NCI-H446 treated with DMSO at 0.1 percent for 48 hours (cell line): ENCODE measurements around the gene MCC.
A peak's percentile ranks its signal among the peaks of the same experiment; 100 is the strongest.

Experiments
- DNase-seq: peaks from one replicate; lab custom pipeline; 2025; lab: John Stamatoyannopoulos, UW

MCC gene

DNA sequence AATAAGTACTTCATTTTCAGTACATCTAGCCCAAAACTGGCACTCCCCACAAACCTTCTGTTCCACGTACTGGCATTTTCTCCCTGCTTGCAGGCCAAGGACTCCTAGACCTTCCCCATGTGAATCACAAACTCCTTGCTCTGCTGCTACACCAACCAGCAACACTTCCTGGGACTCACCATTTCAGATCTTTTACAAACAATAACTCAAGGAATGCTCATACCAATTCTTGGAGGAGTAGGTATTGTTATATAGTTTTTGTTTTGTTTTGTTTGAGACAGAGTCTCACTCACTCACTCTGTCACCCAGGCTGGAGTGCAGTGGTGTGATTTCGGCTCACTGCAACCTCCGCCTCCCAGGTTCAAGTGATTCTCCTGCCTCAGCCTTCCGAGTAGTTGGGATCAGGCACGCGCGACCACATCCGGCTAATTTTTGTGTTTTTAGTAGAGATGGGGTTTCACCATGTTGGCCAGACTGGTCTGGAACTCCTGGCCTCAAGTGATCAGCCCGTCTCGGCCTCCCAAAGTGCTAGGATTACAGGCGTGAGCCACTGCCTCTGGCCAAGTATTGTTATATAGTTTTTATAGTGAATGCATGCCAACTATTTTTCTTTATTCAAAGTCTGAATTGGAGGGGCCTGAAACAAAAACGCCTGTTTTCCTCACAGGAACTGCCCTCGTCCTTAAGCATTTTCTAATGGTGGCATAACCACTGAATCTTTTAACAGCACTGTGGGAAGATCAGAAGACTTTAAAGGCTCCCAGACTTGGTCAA is 264.2 kb downstream of the MCC start:
- DNase-seq: no peak

DNA sequence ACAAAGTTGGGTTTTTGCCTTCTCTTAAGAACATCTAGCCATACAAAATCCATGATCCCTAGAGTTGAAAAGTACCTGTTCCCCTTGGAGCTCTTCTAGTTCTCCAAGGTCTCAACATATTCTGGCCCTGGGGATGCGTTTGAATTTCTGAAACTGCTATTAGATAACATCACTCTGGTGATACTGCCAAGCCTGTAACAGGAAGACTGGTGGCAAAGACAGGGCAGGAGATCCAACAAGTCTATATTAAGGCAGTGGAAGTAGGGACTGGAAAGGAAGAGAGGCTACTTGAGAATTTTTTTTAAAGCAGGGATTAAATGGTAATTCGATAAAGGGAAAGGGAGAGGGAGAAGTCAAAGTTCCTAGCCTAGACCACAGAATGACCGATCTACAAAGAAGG is 264.9 kb downstream of the MCC start:
- DNase-seq: no peak

DNA sequence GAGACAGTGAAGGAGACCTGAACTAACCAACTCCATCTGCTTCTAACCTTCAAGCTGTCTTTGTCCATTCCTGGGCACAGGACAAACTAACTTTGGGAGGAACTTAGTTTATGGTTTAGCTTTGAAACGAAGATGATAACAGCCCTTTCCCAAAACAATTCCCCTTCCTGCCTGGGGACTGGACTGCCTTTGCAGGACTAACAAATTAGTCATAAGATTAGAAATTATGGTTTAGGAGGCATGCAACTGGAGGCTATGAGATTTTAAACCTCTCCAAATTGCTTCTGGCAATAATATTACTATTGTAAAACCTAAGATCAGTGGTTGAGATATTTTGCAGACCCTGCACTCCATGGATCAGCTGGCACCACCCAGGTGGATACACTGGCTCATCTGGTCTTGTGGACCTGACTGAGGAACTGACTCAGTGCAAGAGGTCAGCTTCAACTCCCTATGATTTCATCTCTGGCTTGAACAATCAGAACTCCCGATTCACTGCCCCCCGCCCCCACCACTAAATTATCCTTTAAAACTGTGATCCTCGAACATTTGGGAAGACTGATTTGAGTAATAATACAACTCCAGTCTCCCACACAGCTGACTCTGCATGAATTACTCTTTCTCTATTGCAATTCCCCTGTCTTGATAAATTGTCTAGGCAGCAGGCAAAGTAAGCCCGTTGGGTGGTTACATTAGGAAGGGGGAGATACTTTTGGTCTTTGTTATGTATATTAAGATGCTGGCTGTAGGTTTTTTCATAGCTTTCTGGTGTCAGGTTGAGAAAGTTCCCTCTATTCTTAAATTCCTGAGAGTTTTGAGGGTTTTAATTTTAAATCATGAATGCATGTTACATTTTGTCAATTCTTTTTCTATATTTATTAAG is 266.7 kb downstream of the MCC start:
- DNase-seq: no peak

DNA sequence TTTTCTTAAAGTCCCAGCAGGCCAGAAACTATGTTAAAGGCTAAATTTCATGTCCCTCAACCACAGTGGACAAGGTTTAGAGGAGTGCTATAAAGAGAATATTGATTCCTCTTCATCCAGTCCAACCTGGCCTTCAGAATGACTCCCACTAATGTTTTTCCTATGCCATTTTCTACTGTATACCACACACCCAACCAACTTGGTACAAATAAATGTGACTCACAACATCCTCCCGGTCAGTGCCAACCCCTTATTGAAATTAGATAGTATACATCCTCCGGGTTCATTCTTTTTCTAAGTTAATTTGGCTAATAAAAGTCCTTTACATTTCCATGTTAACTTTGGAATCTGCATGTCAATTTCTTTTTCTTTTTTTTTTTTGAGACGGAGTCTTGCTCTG is 268.6 kb downstream of the MCC start:
- no peak for DNase-seq

DNA sequence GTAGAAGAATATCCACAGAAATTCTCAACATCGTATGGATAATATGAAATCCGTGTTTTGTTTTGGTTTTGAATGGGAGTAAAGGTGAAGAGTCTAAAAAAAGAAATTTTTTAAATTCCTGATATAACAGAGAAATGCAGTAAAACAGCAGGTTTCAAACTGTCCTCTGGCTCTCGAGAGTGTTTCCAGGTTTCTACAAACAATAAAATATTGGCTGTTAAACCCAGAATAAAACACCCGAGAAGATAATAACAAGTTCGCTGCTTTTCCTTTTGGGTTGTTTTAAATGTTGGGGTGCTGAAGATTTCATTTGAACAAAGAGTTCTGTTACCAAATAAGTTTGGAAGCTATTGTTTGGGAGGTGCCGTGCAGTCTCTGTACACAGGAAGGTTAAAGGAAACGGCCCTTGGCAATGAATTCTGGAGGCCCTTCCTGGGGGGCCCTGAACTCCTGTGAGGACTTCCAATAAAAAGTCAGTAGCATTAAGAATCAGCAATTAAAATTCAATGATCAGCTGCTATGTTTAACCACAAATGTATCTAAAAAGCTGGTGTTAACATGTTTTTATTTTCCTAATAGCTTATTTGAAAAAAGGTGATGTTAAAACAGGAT is 269.2 kb downstream of the MCC start:
- no peak for DNase-seq

DNA sequence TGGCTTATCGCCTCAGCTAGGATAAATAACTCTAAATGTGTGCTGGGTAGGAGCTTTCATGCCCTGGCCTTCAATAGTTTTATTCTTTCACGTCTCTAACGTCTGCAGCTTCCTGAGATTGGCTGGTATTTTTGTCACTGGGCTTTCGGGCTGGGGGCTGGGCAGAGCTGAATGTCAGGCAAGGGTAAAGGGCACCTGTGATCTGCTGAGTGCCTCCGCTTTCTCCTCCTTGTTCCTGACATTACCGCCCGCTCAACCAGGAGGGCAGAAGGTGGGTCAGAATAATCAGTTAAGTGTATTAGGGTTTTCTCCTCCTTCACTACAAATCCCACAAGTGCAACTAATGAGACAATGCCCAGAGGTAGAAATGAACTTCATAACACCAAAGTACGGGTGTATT is 270.1 kb downstream of the MCC start:
- DNase-seq: no peak

DNA sequence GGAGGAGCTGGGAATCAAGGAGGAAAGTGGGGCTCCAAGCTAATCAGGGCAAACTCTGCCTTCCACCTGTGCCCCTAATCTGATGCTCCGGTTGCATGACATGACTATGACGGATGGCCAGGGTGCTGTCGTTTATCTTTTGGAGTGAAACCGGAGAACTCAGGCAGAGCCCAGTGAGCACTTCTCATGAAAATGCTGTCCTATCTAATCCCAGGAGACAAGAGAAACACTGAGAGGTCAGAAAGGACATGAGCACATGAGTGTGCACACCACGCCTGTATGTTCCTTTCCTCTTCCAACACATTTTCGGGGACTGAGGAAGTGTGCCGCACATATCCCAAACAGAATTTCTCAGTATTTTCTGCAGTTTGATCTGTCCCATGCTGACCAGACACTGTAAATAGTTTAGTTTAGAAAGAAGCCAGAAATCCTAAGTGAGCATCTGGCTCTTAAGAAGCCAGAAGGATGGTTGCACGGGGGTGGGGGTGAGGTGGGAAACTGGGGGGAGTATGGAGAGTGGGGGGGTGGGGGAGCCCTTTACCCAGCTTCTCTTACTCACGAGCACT is 270.6 kb downstream of the MCC start:
- no peak for DNase-seq

DNA sequence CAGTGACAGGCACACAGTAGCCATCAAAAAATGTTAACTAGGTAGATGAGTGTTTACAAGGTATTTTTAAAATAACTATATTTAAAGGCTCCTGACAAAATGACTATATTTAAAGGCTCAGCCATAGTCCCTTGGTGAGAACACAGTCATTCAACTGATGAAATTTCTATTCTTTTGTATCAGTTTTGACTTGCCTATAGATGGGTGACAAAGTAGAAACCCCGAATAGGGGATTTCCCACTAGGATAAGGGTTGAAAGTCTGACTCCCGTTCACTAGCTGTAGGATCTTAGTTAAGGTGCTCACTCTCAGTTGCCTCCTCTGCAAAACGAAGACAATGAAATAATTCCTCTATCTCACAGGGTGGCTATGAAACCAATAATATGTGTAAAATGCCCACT is 271.7 kb downstream of the MCC start:
- DNase-seq: no peak

DNA sequence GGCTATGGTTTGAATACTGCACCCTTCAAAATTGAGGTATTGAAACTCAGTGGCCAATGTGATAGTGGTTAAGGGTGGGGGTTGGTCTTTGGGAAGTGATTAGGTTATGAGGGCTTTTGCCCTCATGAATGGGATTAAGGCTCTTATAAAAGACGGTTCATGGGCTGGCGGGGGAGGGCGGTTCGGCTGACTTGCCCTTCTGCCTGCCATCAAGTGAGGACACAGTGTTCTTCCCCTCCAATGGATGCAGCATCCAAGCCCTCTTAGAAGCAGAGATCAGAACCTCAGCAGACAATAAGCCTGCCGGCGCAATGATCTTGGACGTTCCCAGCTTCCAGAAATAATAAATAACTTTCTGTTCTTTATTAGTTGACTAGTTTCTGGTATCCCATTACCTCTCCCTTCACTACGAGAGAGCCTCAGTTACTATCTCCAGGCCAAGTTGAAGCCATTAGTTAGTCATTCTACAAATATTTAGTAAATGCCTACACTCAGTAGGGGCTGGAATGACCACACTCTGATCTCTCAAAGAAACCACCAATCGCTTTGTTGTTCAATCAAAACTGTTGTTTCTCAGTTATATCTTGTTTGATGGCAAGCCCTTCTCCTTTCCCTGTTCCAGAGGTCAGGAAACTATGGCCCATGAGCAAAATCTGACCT is 272.7 kb downstream of the MCC start:
- no peak for DNase-seq

DNA sequence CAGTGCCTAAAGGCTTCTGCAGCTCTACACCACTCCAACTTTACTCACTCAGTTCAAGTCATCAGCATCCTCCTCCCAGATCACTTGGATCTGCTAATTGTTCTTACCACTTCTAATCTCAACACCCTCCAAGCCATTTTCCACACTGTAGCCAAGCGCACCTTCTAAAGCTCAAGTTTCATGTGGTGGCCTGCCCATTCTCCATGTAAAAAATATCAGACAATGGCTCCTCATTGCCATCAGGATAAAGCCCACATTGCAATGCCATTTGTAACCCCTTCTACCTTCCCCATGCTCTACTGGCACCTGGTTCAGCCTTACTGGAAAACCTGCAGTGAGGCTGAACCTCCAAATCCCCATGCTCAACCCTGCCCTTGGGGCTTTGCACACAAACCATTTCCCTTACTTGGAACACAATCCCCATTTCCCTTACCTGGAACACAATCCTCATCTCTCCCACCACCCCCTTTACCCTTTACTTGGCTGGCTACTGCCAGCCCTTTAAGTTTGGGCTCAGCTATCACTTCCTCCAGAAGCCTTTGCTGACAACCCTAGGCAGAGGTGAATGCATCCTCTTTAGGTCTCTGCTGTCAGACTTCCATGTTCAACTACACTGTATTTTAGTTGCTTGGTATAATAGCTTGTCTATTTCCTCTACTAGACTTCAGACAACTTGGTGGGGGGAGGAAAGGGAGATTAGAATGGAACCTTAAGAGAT is 273.5 kb downstream of the MCC start:
- DNase-seq: no peak

DNA sequence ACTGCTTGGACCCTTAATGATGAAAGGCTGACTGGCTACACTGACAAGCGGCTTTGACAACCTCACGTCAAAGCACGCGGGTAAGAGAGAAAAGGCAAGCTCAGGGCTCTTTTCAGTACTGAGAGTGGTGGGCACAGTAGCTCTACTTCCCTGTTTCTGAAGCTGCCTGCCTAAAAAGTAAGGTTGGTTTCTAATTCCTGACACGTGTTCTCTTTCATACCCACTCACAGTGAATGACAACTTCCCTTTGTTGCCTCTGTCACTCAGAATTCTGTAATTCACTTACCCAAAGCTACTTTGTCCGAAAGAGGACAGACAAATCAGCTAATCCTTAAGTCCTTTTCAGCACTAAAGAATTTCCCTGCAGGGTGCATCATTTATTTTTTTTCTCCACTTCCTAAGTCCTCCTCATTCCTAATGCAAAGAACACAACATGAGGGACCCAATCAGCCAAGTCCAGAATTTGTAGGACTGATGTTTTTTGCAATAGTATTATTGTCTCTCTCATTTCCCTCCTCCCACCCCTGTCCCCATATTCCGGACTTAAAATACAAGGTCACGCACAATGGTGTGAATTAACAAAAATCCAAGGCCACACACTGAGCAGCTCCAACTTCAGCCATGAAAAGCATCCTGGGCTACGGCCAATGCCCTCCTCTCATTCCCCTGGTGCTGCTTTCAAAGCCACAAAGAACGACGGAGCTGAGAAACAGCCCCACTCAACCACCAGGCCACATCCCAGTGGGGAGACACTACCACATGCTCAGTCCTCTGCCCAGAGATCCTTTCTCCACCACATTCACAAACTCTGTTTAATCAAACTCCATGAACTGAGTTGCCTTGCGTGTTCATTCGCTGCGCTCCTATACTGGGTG is 274.5 kb downstream of the MCC start:
- no peak for DNase-seq

DNA sequence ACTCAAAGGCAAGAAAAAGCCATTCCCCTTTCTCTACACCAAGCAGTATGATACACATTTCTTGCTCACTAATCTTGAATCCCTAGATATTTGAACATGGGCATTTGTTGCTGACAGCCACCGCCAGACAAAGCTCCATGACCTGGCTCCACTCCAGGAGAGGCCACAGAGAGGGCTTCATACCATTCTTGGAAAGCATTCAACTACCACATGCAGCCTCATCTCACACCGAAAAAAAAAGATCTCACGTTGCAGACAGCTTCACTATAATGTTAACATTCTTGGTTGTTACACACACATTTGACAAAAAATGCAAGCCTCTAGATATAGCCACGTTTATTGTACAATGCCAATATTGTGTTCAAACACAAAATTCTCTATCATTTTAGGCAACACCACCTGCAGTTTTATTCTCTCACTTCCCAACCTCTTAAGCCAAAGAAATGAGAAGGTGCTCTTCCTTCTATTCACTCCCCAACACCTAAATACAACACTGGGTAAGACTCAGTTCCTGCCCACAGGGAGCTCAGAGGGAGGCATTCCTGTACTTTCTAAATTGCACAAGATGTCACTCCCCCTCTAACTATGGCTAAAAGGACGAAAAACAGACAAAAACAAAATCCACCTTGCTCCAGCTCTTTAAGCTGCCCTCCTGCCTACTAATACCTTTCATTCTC is 275.9 kb downstream of the MCC start:
- DNase-seq: peak; percentile 77

DNA sequence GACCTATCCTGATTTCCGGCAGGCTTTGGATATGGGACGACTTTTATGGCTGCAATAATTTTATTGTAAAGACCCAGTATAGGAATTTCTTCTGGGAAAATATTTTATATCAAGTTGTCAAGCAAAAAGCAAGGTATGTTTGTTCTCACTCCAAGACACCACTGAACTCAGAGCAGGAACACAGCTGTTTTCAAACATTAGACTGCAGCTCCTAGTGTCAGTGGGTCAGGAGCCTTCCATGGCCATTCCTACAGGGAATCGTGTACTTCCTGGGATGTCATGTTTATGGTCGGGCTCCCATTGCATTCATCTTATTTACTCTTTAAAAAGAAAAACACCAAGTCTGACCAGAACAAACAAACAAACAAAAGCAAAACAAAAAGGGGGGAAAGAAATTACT is 278.8 kb downstream of the MCC start:
- no peak for DNase-seq

DNA sequence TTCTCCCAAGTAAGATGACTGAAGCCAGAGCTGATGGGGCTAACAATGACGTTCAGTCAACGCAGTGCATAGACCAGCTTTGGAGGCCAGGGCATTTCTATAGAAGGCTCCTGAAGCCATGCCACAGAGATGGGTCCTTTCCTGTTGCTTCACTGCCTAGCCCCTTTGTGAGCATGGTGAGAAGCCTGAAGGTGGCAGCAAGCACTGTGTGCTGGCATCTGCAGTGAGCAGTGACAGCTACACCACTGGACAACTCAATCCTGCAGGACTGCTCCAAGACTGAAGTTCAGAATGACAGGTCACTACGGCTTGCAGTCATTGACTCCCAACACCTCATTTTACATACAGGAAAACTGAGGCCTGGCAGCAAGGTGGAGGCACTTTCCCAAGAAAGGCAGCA is 282.4 kb downstream of the MCC start:
- no peak for DNase-seq

DNA sequence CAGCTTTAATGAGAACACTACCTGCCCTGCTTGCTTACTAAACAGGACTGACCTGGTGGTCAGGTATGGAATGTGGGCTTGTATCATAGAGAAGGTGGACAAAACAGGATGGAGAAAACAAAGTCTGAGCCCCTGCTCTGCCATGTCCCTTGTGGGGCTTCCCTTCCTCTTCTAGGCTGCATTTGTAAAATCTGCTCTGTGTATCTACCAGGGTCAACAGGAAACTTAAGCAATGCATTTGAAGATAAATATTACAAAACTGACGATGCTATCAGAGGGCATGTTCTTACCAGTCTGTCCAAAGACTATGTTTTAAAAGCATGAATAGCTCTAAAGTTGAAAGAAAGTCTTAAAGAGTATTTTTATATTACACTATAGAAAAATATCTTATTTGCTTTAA is 282.9 kb downstream of the MCC start:
- no peak for DNase-seq

DNA sequence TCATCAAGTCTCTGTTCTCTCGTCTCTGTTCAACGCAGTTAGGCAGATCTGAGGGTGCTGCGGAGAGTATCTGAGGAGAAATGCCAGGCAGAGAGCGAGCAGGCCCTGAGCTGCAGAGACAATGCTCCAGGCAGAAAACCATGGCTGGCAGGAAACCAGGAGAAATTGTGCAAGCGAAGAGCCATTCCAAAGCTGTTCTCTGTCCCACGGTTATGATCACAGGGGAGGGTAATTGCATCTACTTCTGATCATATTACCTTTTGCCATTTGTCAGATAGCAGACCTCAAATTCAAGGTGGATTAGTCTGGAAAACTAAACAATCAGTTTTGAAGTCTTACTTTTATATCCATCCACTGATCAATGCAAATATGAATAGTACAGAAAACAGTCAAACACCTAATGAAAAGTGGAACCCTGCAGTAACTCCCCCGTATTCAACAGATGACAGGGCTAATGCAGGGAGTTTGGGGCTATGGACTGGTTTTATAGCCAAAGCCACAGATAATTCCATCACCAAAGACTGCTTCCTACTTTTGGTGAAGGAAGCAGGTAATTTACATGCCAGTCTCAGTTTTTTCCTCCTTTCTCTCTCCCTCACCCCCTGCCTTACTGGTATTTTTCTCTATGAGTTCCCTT is 283.6 kb downstream of the MCC start:
- DNase-seq: peak; percentile 49

DNA sequence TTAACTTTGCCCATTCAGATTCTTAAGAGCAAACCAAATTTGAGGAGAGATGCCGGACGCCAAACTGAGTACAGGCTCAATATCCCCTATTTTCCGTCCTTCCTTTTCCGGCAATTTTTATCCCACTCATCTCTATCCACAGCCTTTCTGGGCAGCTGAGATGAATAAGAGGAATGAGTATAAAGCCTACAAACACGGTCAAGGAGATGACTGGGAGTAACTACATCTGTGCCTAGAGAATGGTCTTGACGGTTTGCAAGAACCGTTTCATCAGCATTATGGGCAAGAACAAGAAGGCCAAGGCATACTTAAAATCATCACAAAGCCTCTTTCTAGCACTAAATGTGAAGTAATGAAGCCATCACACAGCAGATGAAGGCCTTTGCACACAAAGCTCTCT is 284.3 kb downstream of the MCC start:
- DNase-seq: no peak

DNA sequence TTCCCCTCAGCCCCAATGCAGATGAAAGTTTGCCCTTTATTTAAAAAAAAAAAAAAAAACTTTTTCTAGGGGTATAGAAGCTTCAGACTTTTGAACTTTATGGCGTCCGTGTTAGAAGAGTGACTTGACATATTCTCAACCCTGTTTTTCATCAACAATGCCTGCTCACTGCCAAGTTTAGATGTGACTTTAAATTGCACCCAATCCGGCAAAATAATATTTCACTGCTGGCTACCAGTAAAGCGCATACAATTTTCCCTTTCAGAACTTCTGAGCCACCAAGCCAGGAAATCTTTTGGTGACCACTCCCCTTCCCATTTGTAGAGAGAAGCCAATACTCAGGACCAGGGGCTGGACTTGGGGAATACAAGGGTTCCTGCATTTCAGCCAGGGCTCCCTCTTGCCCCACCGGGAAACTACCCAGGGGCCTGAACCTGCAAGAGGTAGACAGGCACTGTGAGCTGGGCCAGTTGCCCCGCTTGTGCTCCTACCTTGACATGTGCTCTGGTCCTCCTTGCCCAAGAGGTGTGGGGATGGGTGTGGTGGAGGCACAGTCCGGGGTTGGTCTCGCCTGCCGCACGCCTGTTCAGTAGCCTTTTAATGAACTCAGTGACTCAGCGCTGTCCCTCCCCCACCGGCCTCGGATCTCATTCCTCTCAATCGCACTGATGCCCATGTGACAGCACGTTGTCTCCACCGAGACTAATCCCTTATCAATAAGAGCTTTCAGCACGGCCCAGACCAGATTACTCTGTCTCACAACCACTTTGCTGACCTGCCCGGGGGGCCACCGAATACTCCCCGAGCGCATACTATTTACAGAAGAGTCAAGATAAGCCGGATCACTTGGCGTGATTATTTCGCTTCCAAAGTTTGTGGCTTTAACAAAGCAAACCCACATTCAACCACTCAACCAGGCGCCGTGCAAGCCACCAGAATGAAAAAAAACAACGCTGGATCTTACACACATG is 285.2 kb downstream of the MCC start:
- no peak for DNase-seq
